GM13976 (cell line): ENCODE data around the gene YIPF3.

Experiments used
- DNase-seq: peaks from one replicate; pipeline ENCODE4 v3.0.0; 2012; ENCODE audit warnings: low spot score
- in situ Hi-C: fragments of 300-500 bp; cut with MboI; formaldehyde crosslinking; loops from one replicate; pipeline ENCODE4 v1.12.0; 2022; ENCODE audit warnings: low sequenced_read_pairs, mixed read lengths, inconsistent platforms; ENCODE audit not compliant: unreplicated experiment
- TF ChIP-seq, protein P1 (sequence below): IDR thresholded peaks from 2 replicates; pipeline ENCODE4 v1.5.1; 2012; ENCODE audit warnings: borderline replicate concordance, mild to moderate bottlenecking; ENCODE audit not compliant: insufficient read depth; ENCODE audit errors: extremely low read depth, missing control alignments, control extremely low read depth

Gene YIPF3

DNA sequence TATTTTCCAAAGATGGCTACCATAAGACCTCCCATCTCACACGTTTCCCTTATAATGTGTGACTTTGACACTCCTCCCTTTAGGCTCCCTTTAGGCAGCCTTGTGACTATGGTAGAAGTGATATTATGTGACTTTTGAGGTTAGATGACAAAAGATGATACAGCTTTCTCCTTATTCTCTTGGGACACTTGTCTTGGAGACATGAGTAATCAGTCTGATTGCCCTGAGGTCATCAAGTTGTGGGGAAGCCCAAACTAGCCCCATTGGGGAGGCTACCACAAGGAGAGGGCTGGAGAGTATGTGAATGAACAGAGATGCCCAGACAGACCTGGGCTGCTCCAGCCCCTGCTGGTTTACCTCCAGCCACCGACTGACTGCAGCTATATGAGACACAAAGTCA, 50.8 kb downstream of the YIPF3 start:
- no peak for DNase-seq
- in situ Hi-C loops, result no loop called here
- TF ChIP-seq, protein P1, sequence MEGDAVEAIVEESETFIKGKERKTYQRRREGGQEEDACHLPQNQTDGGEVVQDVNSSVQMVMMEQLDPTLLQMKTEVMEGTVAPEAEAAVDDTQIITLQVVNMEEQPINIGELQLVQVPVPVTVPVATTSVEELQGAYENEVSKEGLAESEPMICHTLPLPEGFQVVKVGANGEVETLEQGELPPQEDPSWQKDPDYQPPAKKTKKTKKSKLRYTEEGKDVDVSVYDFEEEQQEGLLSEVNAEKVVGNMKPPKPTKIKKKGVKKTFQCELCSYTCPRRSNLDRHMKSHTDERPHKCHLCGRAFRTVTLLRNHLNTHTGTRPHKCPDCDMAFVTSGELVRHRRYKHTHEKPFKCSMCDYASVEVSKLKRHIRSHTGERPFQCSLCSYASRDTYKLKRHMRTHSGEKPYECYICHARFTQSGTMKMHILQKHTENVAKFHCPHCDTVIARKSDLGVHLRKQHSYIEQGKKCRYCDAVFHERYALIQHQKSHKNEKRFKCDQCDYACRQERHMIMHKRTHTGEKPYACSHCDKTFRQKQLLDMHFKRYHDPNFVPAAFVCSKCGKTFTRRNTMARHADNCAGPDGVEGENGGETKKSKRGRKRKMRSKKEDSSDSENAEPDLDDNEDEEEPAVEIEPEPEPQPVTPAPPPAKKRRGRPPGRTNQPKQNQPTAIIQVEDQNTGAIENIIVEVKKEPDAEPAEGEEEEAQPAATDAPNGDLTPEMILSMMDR, result no peak

DNA sequence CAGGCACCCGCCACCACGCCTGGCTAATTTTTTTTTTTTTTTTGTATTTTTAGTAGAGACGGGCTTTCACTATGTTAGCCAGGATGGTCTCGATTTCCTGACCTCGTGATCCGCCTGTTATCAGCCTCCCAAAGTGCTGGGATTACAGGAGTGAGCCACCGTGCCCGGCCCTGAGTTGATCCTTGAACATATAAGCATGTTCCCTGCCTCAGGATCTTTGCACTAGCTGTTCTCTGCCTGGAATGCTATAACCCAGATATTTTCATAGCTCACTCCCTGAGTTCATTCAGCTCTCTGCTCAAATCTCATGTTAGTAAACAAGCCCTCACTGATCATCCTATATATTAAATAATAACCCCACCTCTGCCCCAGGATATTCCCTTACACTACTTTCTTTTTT, 52.4 kb downstream of the YIPF3 start:
- DNase-seq, result no peak
- in situ Hi-C loops, result no loop called here
- TF ChIP-seq, protein P1, result no peak

DNA sequence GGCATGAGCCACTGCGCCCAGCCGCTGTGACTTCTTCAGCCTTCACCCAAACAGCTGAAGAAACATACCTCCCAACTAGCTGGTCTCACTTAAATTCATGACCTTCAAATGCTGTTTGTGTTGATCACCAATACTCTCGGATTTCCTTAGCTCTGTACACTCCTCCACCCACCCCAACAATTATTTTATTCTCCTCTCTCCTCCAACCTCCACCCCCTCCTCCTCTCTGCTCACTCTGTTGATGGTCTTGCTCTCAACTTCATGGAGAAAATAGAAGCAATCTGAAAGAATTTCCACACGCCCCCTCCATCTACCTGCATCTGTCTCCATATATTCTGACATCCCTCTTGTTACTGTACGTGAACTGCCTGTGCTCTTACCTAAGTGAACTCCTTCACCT, 54.8 kb downstream of the YIPF3 start:
- in situ Hi-C loops, result no loop called here
- TF ChIP-seq, protein P1, result no peak
- DNase-seq, result no peak
